ENCODE results near the gene RAB7B. TPM values are rescaled to one million over a fixed set of nuclear protein-coding genes. Genes with fewer than 3 reads are reported as not detected.

RAB7B gene
- polyA plus RNA-seq, 4 donors = 2.2 to 11.2 (median 3.9) TPM

DNA sequence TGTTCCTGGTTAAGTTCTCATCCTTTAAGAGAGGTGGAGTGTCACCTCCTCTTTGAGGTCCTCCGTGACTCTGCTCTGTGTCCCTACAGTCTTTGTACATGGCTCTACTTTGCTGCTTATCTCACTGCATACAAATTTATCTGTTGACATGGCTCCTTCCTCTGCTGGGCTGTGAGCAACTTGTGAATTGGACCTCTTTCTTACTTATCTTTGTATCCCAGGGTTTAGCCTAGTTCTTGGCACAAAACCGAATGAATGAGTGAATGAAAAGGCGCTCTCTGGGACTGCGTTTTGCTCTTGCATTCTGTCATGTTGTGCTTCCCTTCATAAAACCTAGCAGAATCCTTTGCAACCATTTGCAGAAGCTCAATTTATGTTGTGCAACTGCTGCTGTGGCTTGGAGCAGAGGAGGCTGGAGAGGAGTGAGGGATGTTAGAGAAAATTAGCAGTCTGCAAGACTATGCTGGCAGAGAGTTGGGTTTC, 72.4 kb downstream of the RAB7B start:
- DNase-seq (ENCODE audit: low read depth in 4 of 4, low spot score in 3 of 4) = no peak

DNA sequence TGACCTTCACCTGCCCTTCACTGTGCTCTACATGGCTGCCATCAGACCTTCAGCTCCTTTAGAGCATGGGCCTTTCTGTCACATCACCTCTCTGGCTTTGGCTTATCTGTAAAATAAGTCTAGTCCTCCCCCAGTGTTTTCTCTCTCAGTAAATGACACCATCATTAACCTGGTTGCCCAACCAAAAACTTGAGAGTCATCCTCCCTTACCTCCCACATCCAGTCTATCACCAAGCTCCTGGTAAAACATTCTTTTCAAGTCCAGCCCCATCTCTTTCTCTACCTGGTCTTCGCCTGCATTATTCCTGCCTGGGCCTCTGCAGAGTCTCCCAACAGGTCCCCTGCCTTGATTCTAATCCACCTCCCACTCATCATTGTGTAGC, 73.0 kb downstream of the RAB7B start:
- no peak for DNase-seq (ENCODE audit: low read depth in 4 of 4, low spot score in 3 of 4)

DNA sequence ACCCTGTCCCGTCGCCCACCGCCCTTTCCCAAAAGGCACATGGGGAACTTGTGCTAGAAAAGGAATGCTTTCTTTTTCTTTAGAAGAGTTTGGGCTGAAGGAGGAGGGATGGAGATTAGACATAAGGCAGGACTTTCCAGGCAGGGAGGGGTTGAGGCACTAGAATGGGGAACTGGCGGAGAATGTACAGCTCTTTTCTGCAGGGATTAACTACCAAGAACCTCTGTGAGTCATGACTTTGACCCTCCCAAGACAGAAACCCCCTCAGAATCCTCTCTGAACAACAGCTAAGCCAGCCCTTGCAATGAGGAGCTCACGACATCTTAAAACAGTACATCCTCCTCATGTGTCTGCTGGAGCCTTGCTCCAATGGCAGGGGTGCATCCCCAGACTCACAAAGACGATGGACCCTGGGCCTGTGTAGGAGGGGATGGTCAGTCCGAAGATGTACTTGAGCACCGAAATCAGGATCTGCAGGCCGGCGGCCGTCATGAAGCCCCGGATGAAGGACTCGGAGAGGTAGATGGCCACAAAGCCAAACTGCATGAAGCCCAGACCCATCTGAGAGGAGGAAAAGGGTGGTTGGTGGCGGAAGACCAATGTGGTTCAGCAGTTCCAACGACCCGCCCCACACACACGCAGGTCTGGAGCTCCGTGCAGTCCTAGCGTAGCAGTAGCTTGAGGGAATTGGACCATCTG, 73.5 kb downstream of the RAB7B start:
- no peak for DNase-seq (ENCODE audit: low read depth in 4 of 4, low spot score in 3 of 4)

DNA sequence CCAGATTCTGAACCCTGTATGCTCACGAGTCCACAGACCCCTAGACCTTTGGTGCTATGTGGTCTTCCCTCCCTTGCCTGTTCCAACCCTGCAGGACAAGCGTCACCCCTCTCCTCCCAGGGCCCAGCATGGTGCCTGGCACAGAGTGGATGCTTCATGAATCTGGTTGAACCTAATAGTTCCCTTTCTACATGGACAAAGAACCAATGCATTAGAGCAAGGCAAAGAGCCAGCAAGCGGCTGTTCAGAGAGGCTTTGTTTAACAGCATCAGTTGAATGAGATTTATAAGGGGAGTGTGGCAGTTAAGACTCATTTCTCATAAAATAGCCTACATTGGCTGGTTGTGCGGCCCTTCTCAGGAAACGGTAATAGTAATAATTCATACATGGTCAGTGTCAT, 74.9 kb downstream of the RAB7B start:
- DNase-seq (ENCODE audit: low read depth in 4 of 4, low spot score in 3 of 4) = no peak

DNA sequence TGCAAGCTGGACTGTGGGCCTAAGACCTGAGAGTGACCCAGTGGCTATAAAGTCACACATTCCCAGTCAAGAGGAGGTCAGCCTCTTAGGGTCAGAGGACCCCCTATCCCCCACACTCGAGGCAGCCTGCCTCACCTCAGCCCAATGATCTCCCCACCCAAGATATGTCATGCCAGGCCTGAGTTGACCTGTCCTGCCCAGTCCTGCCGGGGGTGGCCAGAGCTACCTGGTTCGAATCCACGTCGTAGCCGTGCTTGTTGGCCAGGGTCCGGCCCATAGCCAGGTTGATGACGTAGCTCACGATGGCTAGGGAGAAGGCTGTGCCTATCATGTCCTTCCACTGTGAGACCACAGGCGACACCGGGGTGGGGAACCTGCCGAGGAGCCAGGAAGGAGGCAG, 75.5 kb downstream of the RAB7B start:
- no peak for DNase-seq (ENCODE audit: low read depth in 4 of 4, low spot score in 3 of 4)

DNA sequence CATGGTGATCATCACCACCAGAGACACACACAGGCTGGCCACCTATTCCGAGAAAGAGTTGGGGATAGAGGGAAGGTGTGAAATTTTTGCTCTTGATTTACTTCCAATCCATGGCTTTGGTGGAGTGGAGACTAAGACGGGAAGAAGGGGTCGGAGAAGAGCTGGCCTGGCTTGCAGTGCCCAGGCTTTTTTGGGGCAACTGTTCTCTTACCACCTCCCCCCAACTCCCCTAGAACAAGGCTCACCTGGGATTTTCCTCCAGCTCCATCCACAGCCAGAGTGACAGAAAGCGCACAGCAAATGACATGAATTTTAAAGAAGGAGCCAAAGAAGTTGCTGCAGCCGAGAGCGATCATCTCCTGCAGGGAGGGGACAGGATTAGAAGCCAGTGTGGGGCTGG, 75.9 kb downstream of the RAB7B start:
- no peak for DNase-seq (ENCODE audit: low read depth in 4 of 4, low spot score in 3 of 4)

Other genes starting within 250 kb of the RAB7B start
- 10 to 100 TPM in 3 of 4 donors, 1 to 10 TPM in 1; 6.4 to 39.7 (median 25.6) TPM for gene RAB29, start 227.9 kb downstream of the RAB7B start, polyA plus RNA-seq (ENCODE audit: insufficient read length in 4 of 4)
- gene SLC41A1, start 190.2 kb downstream of the RAB7B start, polyA plus RNA-seq (ENCODE audit: insufficient read length in 4 of 4) = 10 to 100 TPM; 28.4 to 36.1 (median 32.6) TPM
- gene PM20D1, start 153.3 kb downstream of the RAB7B start, polyA plus RNA-seq (ENCODE audit: insufficient read length in 4 of 4) = 1 to 10 TPM in 3 of 4 donors, under 1 TPM in 1; 0.14 to 3.1 (median 1.8) TPM
- under 1 TPM in 3 of 4 donors, not detected in 1; 0.20 to 0.29 (median 0.26) TPM for gene SLC26A9, start 59.9 kb downstream of the RAB7B start, polyA plus RNA-seq (ENCODE audit: insufficient read length in 4 of 4)
- under 1 TPM; 0.11 to 0.82 (median 0.22) TPM for gene CTSE, start 20.5 kb upstream of the RAB7B start, polyA plus RNA-seq (ENCODE audit: insufficient read length in 4 of 4)
- 1 to 10 TPM in 3 of 4 donors, under 1 TPM in 1; 0.10 to 6.8 (median 3.0) TPM for gene RHEX, start 49.8 kb upstream of the RAB7B start, polyA plus RNA-seq (ENCODE audit: insufficient read length in 4 of 4)
- gene AVPR1B, start 114.0 kb upstream of the RAB7B start, polyA plus RNA-seq (ENCODE audit: insufficient read length in 4 of 4) = under 1 TPM; 0.47 to 0.57 (median 0.51) TPM
- 1 to 10 TPM; 5.2 to 6.7 (median 6.1) TPM for gene FAM72A, start 199.4 kb upstream of the RAB7B start, polyA plus RNA-seq (ENCODE audit: insufficient read length in 4 of 4)
- gene SRGAP2, start 200.1 kb upstream of the RAB7B start, polyA plus RNA-seq (ENCODE audit: insufficient read length in 4 of 4) = 10 to 100 TPM; 36.3 to 63.9 (median 57.2) TPM